HEK293 (cell line): Measurements from ENCODE around the gene ZKSCAN1.
A peak's percentile ranks its signal among the peaks of the same experiment; 100 is the strongest.
"Not testable (repeated sequence)": the region's sequence is repeated elsewhere in the genome, so short reads cannot be mapped to it uniquely, and the experiment has no call there.

Source experiments
- CTCF ChIA-PET: fragments of 350-600 bp; formaldehyde crosslinking; extraction: SDS; loops from one replicate; lab custom pipeline; 2021; ENCODE audit warnings: antibody characterized with exemption; lab: Yijun Ruan, JAX
- POLR2A ChIA-PET: fragments of 300-600 bp; formaldehyde crosslinking; extraction: SDS; loops from one replicate; lab custom pipeline; 2020; ENCODE audit warnings: antibody characterized with exemption, inconsistent platforms; lab: Yijun Ruan, JAX
- H3K27ac ChIP-seq: fragments of 200-500 bp; sonication (Bioruptor generic); 2 replicates; pipeline ENCODE4 v1.5.1; 2014; ENCODE audit warnings: low read depth, low read length, control low read depth, inconsistent platforms; ENCODE audit errors: extremely low read depth
- H3K36me3 ChIP-seq, 2 experiments: fragments of 200-500 bp in 1 of 2; sonication (Bioruptor generic) in 1 of 2; 1 replicate in 1 of 2; 2 replicates in 1 of 2; pipeline ENCODE4 v1.5.1; 2014 to 2017; ENCODE audit warnings: inconsistent platforms in 2 of 2, low read length in 2 of 2; ENCODE audit not compliant: control insufficient read depth in 2 of 2, insufficient read depth in 1 of 2
- H3K4me1 ChIP-seq: fragments of 200-500 bp; sonication (Bioruptor generic); 2 replicates; pipeline ENCODE4 v1.5.1; 2014; ENCODE audit warnings: mild to moderate bottlenecking, low read length, inconsistent platforms; ENCODE audit not compliant: control insufficient read depth, insufficient read depth
- H3K4me3 ChIP-seq: 2 replicates; pipeline ENCODE4 v1.5.1; 2011; ENCODE audit warnings: low read depth, mild to moderate bottlenecking, control low read depth, low read length, moderate library complexity
- H3K9me3 ChIP-seq: fragments of 200-500 bp; sonication (Bioruptor generic); 2 replicates; pipeline ENCODE4 v1.5.1; 2014; ENCODE audit warnings: low read depth, low read length, inconsistent platforms; ENCODE audit not compliant: control insufficient read depth, insufficient read depth
- GLIS1 ChIP-seq: fragments of 450-650 bp; formaldehyde crosslinking; IDR thresholded peaks from 2 replicates; pipeline ENCODE4 v1.5.1; 2016; ENCODE audit warnings: missing biosample characterization, missing genetic modification characterization
- GLIS2 ChIP-seq: fragments of 450-650 bp; formaldehyde crosslinking; IDR thresholded peaks from 2 replicates; pipeline ENCODE4 v1.5.1; 2016; ENCODE audit warnings: missing biosample characterization, missing genetic modification characterization
- PBX3 ChIP-seq: sonication (generic); formaldehyde crosslinking; IDR thresholded peaks from 2 replicates; pipeline ENCODE4 v1.8.1; 2022; ENCODE audit warnings: mild to moderate bottlenecking, moderate library complexity, missing genetic modification reagents
- SP3 ChIP-seq: fragments of 450-650 bp; formaldehyde crosslinking; IDR thresholded peaks from 2 replicates; pipeline ENCODE4 v1.5.1; 2016; ENCODE audit warnings: missing biosample characterization, missing genetic modification characterization
- ZBTB20 ChIP-seq: fragments of 450-650 bp; formaldehyde crosslinking; IDR thresholded peaks from 2 replicates; pipeline ENCODE4 v1.5.1; 2016; ENCODE audit warnings: missing biosample characterization, missing genetic modification characterization
- ZFP69B ChIP-seq: fragments of 450-650 bp; formaldehyde crosslinking; IDR thresholded peaks from 2 replicates; pipeline ENCODE4 v1.5.1; 2016; ENCODE audit warnings: missing biosample characterization, missing genetic modification characterization
- ZIC2 ChIP-seq: fragments of 450-650 bp; formaldehyde crosslinking; IDR thresholded peaks from 2 replicates; pipeline ENCODE4 v1.5.1; 2016; ENCODE audit warnings: missing biosample characterization, missing genetic modification characterization
- ZNF10 ChIP-seq: fragments of 450-650 bp; formaldehyde crosslinking; IDR thresholded peaks from 2 replicates; pipeline ENCODE4 v1.5.1; 2017; ENCODE audit warnings: missing biosample characterization, missing genetic modification characterization
- ZNF138 ChIP-seq: fragments of 450-650 bp; formaldehyde crosslinking; IDR thresholded peaks from 2 replicates; pipeline ENCODE4 v1.5.1; 2016; ENCODE audit warnings: missing biosample characterization, missing genetic modification characterization, borderline replicate concordance
- ZNF23 ChIP-seq: fragments of 450-650 bp; formaldehyde crosslinking; IDR thresholded peaks from 2 replicates; pipeline ENCODE4 v1.5.1; 2016; ENCODE audit warnings: missing biosample characterization, missing genetic modification characterization, borderline replicate concordance
- ZNF449 ChIP-seq: fragments of 450-650 bp; formaldehyde crosslinking; IDR thresholded peaks from 2 replicates; pipeline ENCODE4 v1.5.1; 2017; ENCODE audit warnings: missing biosample characterization, mild to moderate bottlenecking, missing genetic modification characterization, moderate library complexity
- ZNF558 ChIP-seq: fragments of 450-650 bp; formaldehyde crosslinking; IDR thresholded peaks from 2 replicates; pipeline ENCODE4 v1.5.1; 2016; ENCODE audit warnings: missing biosample characterization, missing genetic modification characterization
- ZNF596 ChIP-seq: fragments of 450-650 bp; IDR thresholded peaks from 2 replicates; pipeline ENCODE4 v1.5.0; 2018; ENCODE audit warnings: missing biosample characterization, mild to moderate bottlenecking, missing genetic modification characterization, moderate library complexity
- ZNF654 ChIP-seq: fragments of 450-650 bp; formaldehyde crosslinking; IDR thresholded peaks from 2 replicates; pipeline ENCODE4 v1.5.1; 2016; ENCODE audit warnings: low read depth, missing biosample characterization, missing genetic modification characterization
- ZNF677 ChIP-seq: fragments of 450-650 bp; IDR thresholded peaks from 2 replicates; pipeline ENCODE4 v1.5.0; 2018; ENCODE audit warnings: missing biosample characterization, mild to moderate bottlenecking, missing genetic modification characterization, moderate library complexity
- TF ChIP-seq, protein P1 (sequence below): fragments of 450-650 bp; formaldehyde crosslinking; IDR thresholded peaks from 2 replicates; pipeline ENCODE4 v1.5.1; 2016; ENCODE audit warnings: missing biosample characterization, missing genetic modification characterization
- TF ChIP-seq, protein P2 (sequence below): fragments of 450-650 bp; formaldehyde crosslinking; IDR thresholded peaks from 2 replicates; pipeline ENCODE4 v1.5.1; 2016; ENCODE audit warnings: missing biosample characterization, missing genetic modification characterization

Gene ZKSCAN1

DNA sequence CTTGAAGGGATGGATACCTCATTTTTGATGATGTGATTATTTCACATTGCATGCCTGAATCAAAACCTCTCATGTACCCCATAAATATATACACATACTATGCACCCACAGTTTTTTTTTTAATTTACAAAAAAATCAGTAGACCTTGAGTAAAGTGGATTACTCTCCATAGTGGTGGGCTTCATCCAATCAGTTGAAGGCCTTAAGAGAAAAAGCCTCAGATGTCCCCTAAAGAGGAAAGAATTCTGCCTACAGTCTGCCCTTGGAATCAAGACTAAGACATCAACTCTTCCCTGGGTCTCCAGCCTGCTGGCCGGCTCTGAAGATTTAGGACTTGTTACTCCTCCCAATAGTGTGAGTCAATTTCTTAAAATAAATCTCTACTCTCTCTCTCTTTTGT lies 40.7 kb upstream of the ZKSCAN1 start:
- no peaks in the 10 kb centered on the region for H3K9me3 ChIP-seq
- ChIA-PET POLR2A (no interaction called here), CTCF (no interaction called here)
- TF ChIP-seq ZNF10 (tag by site-specific recombination) (peak; percentile 71; the same call in 1 of the 2 replicates), ZNF138 (tag by site-specific recombination) (no peak), ZNF558 (no peak), PBX3 (CRISPR knock-in tag) (no peak)
- no peaks in the 10 kb centered on the region for H3K36me3 ChIP-seq
- no peak overlapping the region for H3K27ac ChIP-seq
- H3K4me3 ChIP-seq = no peak overlapping the region
- no peaks in the 10 kb centered on the region for H3K4me1 ChIP-seq

DNA sequence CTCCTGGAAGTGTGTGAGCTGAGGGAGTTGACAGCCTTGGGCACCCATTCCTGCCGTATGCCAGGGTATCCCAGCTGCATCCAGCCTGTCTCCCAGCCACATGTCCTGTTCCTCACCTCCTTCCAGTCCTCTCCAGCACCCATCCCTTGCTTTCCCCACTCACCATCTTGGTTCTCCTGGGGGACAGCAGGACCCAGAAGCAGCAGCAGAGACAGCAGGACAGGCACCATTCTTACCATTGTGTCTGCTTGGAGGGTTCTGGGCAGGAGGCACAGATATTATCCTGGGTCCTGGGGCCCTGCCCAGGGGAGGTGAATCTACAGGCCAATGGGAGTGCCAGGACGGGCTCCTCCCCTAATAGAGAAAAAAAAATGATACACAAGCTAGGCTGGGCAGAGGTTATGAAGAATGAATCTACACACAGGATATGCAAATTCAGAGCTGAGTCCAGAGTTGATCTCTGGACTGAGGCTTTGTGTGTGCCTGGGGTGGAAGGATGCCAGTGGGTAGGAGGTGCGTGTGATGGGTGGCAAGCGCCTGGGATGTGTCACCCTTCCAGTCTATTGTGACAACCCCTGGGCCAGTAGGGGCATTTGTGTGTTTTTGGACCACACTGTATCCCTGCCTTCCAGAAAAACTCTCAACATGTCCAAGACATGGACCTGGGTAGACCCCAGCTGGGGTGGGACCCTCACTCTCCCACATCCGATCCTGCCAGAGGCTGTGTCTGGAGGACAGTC lies 39.4 kb upstream of the ZKSCAN1 start, which contains the start of gene AZGP1:
TSS of gene AZGP1 (minus strand) at position 250 of the 740 bp plus-strand sequence. CDS start at position 239, 11 bp downstream.
- ChIA-PET CTCF (interaction anchor here (0.6 to 0.9 kb wide), 2 partner anchors 14 to 62 kb away, joined by 3 to 5 read pairs; no protein-coding TSS in a partner anchor), POLR2A (interaction anchor here (0.6 kb wide), 1 partner anchor 53 kb away, joined by 3 read pairs; no protein-coding TSS in a partner anchor)
- no peaks in the 10 kb centered on the region for H3K36me3 ChIP-seq
- H3K4me1 ChIP-seq = no peaks in the 10 kb centered on the region
- H3K9me3 ChIP-seq = no peaks in the 10 kb centered on the region
- TF ChIP-seq ZBTB20 (peak; percentile 62; the same call in 1 of the 2 replicates), ZFP69B (no peak)
- H3K27ac ChIP-seq = no peak within 1 kb of the TSS
- H3K4me3 ChIP-seq = no peak within 1 kb of the TSS

- POLR2A ChIA-PET = no interaction called here
- CTCF ChIA-PET = interaction anchor here (1.7 to 5.3 kb wide), 2 partner anchors 13 to 76 kb away, joined by 6 to 53 read pairs; no protein-coding TSS in a partner anchor
- Histone ChIP-seq H3K4me1 (no peaks in the 10 kb centered on the region), H3K36me3 (no peaks in the 10 kb centered on the region), H3K27ac (no peak overlapping the region), H3K9me3 (no peaks in the 10 kb centered on the region), H3K4me3 (no peak overlapping the region)
- no peak for TF ChIP-seq ZIC2 (tag by site-specific recombination)
- TF ChIP-seq ZNF677 (tag by site-specific recombination) = no peak
- no peak for TF ChIP-seq ZNF23
- TF ChIP-seq SP3 (tag by site-specific recombination) = no peak
Observed at GRCh38 chr7:99976626-99977025, 38.8 kb upstream of the ZKSCAN1 start.

- not testable (repeated sequence) for H3K4me3 ChIP-seq, H3K4me1 ChIP-seq, H3K36me3 ChIP-seq, H3K9me3 ChIP-seq, H3K27ac ChIP-seq
- CTCF ChIA-PET = interaction anchor here (0.6 to 5.3 kb wide), 26 partner anchors 10 to 455 kb away, joined by 3 to 53 read pairs (median 4); partner anchors contain the start of gene ZSCAN21
- peak; percentile 66 for TF ChIP-seq GLIS2 (tag by site-specific recombination)
- TF ChIP-seq GLIS1 (tag by site-specific recombination) = peak; percentile 61; the same call in 1 of the 2 replicates
- peak; percentile 77 for TF ChIP-seq ZNF654 (tag by site-specific recombination)
- TF ChIP-seq ZIC2 (tag by site-specific recombination) = 0 out of 2 replicates have a peak, but pooled peaks have one; percentile 9
- TF ChIP-seq, protein P1, sequence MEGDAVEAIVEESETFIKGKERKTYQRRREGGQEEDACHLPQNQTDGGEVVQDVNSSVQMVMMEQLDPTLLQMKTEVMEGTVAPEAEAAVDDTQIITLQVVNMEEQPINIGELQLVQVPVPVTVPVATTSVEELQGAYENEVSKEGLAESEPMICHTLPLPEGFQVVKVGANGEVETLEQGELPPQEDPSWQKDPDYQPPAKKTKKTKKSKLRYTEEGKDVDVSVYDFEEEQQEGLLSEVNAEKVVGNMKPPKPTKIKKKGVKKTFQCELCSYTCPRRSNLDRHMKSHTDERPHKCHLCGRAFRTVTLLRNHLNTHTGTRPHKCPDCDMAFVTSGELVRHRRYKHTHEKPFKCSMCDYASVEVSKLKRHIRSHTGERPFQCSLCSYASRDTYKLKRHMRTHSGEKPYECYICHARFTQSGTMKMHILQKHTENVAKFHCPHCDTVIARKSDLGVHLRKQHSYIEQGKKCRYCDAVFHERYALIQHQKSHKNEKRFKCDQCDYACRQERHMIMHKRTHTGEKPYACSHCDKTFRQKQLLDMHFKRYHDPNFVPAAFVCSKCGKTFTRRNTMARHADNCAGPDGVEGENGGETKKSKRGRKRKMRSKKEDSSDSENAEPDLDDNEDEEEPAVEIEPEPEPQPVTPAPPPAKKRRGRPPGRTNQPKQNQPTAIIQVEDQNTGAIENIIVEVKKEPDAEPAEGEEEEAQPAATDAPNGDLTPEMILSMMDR (tag by site-specific recombination) = peak; percentile 69
- TF ChIP-seq, protein P2, sequence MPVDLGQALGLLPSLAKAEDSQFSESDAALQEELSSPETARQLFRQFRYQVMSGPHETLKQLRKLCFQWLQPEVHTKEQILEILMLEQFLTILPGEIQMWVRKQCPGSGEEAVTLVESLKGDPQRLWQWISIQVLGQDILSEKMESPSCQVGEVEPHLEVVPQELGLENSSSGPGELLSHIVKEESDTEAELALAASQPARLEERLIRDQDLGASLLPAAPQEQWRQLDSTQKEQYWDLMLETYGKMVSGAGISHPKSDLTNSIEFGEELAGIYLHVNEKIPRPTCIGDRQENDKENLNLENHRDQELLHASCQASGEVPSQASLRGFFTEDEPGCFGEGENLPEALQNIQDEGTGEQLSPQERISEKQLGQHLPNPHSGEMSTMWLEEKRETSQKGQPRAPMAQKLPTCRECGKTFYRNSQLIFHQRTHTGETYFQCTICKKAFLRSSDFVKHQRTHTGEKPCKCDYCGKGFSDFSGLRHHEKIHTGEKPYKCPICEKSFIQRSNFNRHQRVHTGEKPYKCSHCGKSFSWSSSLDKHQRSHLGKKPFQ (tag by site-specific recombination) = peak; percentile 45; the same call in 1 of the 2 replicates
- peak; percentile 36; the same call in 1 of the 2 replicates for TF ChIP-seq ZNF596 (tag by site-specific recombination)
- TF ChIP-seq ZNF449 = peak; percentile 67; the same call in 1 of the 2 replicates
- POLR2A ChIA-PET = interaction anchor here (0.6 kb wide), 1 partner anchor 14 kb away, joined by 3 read pairs; no protein-coding TSS in a partner anchor
Observed at GRCh38 chr7:99979814-99980225, 35.6 kb upstream of the ZKSCAN1 start.

DNA sequence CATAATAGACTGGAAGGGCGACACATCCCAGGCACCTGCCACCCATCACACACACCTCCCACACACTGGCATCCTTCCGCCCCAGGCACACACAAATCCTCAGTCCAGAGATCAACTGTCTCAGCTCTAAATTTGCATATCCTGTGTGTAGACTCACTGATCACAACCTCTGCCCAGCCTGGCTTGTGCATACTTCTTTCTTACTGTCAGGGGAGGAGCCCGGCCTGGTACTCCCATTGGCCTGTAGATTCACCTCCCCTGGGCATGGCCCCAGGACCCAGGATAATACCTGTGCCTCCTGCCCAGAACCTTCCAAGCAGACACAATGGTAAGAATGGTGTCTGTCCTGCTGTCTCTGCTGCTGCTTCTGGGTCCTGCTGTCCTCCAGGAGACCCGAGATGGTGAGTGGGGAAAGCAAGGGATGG lies 34.9 kb upstream of the ZKSCAN1 start:
- H3K27ac ChIP-seq, POLR2A ChIA-PET, H3K4me3 ChIP-seq, H3K9me3 ChIP-seq, H3K36me3 ChIP-seq, H3K4me1 ChIP-seq: not testable (repeated sequence)
- CTCF ChIA-PET = interaction anchor here (0.7 to 5.3 kb wide), 14 partner anchors 9 to 407 kb away, joined by 3 to 53 read pairs (median 3); partner anchors contain the start of gene ZSCAN21
